ENCODE measurements around the gene ARHGEF6.

DNA sequence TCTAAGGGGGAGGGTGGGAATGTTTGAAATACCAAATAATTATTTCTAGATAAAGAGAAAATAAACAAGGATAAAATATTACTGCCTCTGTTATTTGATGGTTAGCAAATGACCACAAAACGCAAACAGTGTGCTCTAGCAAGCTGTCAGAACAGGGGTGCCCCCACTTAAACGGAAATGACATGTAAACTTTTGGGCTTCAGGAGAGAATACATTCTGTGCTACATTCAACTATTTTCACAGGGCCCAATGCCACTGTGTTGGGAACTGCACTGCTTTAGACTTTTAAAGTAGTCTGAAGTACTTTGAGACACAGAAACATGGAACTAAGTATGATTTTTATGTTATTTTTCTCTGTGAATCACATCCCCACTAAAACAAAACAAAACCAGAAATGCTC lies 118.6 kb downstream of the ARHGEF6 start:
- TF ChIP-seq, protein P1, sequence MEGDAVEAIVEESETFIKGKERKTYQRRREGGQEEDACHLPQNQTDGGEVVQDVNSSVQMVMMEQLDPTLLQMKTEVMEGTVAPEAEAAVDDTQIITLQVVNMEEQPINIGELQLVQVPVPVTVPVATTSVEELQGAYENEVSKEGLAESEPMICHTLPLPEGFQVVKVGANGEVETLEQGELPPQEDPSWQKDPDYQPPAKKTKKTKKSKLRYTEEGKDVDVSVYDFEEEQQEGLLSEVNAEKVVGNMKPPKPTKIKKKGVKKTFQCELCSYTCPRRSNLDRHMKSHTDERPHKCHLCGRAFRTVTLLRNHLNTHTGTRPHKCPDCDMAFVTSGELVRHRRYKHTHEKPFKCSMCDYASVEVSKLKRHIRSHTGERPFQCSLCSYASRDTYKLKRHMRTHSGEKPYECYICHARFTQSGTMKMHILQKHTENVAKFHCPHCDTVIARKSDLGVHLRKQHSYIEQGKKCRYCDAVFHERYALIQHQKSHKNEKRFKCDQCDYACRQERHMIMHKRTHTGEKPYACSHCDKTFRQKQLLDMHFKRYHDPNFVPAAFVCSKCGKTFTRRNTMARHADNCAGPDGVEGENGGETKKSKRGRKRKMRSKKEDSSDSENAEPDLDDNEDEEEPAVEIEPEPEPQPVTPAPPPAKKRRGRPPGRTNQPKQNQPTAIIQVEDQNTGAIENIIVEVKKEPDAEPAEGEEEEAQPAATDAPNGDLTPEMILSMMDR (conservative IDR thresholded peaks at IDR 0.05; ENCODE audit: low read depth in 2 of 2) = no peak
- TF ChIP-seq ZNF331 (CRISPR knock-in tag; IDR thresholded peaks at IDR 0.05; ENCODE audit: low read depth) (no peak), POLR2AphosphoS5 (IDR thresholded peaks at IDR 0.05; ENCODE audit: low read depth) (no peak), ZNF114 (CRISPR knock-in tag; IDR thresholded peaks at IDR 0.05) (no peak)
- TF ChIP-seq, protein P2, sequence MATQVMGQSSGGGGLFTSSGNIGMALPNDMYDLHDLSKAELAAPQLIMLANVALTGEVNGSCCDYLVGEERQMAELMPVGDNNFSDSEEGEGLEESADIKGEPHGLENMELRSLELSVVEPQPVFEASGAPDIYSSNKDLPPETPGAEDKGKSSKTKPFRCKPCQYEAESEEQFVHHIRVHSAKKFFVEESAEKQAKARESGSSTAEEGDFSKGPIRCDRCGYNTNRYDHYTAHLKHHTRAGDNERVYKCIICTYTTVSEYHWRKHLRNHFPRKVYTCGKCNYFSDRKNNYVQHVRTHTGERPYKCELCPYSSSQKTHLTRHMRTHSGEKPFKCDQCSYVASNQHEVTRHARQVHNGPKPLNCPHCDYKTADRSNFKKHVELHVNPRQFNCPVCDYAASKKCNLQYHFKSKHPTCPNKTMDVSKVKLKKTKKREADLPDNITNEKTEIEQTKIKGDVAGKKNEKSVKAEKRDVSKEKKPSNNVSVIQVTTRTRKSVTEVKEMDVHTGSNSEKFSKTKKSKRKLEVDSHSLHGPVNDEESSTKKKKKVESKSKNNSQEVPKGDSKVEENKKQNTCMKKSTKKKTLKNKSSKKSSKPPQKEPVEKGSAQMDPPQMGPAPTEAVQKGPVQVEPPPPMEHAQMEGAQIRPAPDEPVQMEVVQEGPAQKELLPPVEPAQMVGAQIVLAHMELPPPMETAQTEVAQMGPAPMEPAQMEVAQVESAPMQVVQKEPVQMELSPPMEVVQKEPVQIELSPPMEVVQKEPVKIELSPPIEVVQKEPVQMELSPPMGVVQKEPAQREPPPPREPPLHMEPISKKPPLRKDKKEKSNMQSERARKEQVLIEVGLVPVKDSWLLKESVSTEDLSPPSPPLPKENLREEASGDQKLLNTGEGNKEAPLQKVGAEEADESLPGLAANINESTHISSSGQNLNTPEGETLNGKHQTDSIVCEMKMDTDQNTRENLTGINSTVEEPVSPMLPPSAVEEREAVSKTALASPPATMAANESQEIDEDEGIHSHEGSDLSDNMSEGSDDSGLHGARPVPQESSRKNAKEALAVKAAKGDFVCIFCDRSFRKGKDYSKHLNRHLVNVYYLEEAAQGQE (IDR thresholded peaks at IDR 0.05; ENCODE audit: unreplicated experiment) = no peak

Measured in GM23338 (cell line).